Measurements from ENCODE around the gene GABRD.

The GABRD gene, protein sequence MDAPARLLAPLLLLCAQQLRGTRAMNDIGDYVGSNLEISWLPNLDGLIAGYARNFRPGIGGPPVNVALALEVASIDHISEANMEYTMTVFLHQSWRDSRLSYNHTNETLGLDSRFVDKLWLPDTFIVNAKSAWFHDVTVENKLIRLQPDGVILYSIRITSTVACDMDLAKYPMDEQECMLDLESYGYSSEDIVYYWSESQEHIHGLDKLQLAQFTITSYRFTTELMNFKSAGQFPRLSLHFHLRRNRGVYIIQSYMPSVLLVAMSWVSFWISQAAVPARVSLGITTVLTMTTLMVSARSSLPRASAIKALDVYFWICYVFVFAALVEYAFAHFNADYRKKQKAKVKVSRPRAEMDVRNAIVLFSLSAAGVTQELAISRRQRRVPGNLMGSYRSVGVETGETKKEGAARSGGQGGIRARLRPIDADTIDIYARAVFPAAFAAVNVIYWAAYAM

GRCh38 chr1:2019172-2019543 is at the start of gene GABRD:
Gene GABRD, plus strand, starts transcription at chr1:2019345. Its CDS starts 79 bp downstream, at chr1:2019424.
- TF ChIP-seq, protein P1, sequence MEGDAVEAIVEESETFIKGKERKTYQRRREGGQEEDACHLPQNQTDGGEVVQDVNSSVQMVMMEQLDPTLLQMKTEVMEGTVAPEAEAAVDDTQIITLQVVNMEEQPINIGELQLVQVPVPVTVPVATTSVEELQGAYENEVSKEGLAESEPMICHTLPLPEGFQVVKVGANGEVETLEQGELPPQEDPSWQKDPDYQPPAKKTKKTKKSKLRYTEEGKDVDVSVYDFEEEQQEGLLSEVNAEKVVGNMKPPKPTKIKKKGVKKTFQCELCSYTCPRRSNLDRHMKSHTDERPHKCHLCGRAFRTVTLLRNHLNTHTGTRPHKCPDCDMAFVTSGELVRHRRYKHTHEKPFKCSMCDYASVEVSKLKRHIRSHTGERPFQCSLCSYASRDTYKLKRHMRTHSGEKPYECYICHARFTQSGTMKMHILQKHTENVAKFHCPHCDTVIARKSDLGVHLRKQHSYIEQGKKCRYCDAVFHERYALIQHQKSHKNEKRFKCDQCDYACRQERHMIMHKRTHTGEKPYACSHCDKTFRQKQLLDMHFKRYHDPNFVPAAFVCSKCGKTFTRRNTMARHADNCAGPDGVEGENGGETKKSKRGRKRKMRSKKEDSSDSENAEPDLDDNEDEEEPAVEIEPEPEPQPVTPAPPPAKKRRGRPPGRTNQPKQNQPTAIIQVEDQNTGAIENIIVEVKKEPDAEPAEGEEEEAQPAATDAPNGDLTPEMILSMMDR (conservative IDR thresholded peaks at IDR 0.05; ENCODE audit: control insufficient read depth, insufficient read depth, low read depth, low read length), result no peak
- no peak for DNase-seq (ENCODE audit: low read depth)
- no peak within 1 kb of the TSS for H3K4me3 ChIP-seq (ENCODE audit: control insufficient read depth, low read depth, low read length)

DNA sequence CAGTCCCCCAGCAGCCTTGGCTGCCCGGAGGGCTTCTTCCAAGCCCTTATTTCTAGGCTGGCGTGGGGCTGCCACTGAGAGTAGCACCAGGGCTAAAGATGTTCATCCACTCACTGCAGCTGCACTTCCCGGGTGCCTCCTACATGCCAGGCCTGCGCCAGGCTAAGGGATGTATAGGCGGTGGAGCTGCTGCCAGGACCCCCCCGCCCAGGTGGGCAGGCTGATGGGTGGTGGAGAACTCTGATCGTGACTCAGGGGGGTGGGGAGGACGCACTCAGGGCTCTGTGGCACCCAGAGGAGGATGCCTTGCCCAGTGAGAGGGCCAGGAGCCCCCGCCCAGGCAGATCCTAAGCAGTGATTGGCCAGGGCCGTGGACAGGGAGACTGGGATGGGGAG is 49.6 kb upstream of the GABRD start:
- no peak overlapping the region for H3K4me3 ChIP-seq (ENCODE audit: control insufficient read depth, low read depth, low read length)
- TF ChIP-seq, protein P1 (conservative IDR thresholded peaks at IDR 0.05; ENCODE audit: control insufficient read depth, insufficient read depth, low read depth, low read length), result no peak
- DNase-seq (ENCODE audit: low read depth), result no peak

DNA sequence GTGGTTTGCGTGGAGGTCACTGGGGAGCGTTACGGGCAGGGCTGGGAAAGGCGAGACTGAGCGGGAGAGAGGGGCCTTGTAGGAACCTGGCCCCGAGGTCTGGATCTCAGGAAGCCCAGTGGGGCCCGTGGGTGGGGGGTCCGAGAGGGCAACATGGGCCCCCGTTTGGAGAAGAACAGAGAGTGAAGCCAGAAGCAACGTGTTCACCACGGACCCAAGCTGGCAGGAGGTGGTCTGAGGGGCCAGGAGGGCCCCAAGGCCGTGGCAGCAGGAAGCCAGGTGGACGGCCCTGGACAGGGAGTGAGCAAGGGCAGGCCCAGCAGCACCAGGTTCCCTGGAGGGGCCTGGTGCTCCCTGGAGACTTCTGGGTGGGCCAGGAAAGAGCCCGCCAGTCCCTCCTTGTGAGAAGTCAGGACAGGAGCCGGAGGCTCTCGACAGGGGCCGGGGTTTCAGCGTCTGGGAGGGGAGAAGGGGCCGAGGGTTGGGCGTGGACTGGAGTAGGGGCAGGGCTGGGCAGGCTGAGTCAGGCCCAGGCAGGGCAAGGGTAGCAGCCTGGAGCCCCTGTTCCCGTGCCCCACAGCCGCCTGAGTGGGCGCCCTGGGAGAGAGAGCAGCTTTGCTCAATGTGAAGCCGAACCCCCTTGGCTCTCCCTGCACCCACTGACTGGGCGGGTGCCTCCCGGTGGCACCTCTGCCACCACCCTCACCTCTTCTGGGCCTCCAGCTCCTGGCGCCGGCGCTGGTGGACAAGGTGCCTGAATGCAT is 49.0 kb upstream of the GABRD start:
- TF ChIP-seq, protein P1 (conservative IDR thresholded peaks at IDR 0.05; ENCODE audit: control insufficient read depth, insufficient read depth, low read depth, low read length), result no peak
- no peak overlapping the region for H3K4me3 ChIP-seq (ENCODE audit: control insufficient read depth, low read depth, low read length)
- no peak for DNase-seq (ENCODE audit: low read depth)

GRCh38 chr1:1971017-1971416 is 48.1 kb upstream of the GABRD start:
- no peak overlapping the region for H3K4me3 ChIP-seq (ENCODE audit: control insufficient read depth, low read depth, low read length)
- TF ChIP-seq, protein P1 (conservative IDR thresholded peaks at IDR 0.05; ENCODE audit: control insufficient read depth, insufficient read depth, low read depth, low read length), result no peak
- DNase-seq (ENCODE audit: low read depth), result no peak

DNA sequence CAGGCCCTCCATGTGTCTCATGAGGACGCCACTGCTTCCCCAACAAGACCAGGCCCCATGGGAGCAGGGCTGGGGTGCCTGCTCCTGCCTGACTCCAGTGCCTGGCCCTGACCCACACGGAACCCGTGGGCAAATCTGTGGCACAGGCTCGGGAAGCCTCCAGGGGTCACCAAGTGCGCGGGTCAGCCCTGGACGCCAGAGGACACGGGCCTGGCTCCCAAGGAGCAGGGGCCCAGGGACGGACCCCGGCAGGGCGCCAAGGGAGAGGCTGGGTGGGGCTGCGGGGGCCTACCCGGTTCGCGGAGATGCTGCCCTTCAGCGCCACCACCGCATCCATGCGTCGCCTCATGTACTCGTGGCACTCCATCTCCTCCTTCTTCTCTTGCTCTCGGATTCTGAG is 47.5 kb upstream of the GABRD start:
- H3K4me3 ChIP-seq (ENCODE audit: control insufficient read depth, low read depth, low read length), result no peak overlapping the region
- no peak for DNase-seq (ENCODE audit: low read depth)
- TF ChIP-seq, protein P1 (conservative IDR thresholded peaks at IDR 0.05; ENCODE audit: control insufficient read depth, insufficient read depth, low read depth, low read length), result no peak

DNA sequence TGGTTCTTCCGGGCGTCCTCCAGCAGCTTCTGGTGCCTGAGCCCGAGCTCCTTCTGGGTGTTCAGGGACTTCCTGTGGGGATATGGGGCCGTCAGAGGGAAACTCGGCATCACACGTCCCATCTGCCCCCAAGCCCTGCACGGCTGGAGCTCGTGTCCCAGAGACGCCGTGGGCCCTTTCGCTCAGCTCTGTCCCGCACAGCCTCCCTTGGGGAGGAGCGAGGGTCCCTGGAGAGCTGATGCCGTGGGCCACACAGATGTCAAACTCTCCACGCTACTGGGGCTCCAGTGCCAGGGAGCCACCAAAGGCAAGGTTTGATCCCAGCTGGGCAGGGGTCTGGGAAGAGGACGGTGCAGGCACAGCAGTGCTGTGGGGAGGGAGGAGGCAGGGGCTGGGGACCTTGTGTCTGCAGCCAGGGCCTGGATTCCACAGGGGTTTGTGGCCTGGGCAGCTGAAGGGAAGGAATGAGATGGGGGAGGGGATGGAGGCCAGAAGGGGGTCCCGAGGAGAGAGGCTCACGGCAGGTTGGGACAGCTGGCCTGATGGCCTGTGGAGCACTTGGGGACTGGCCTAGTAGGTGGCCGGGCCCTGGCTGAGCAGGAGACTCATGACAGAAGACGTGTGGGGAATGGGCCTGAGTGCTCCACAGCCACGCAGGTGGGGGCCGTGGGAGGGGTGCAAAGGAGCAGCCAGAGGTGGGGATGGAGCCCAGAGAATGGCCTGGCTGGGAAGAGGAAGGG is 46.0 kb upstream of the GABRD start:
- no peak for DNase-seq (ENCODE audit: low read depth)
- TF ChIP-seq, protein P1 (conservative IDR thresholded peaks at IDR 0.05; ENCODE audit: control insufficient read depth, insufficient read depth, low read depth, low read length), result no peak
- H3K4me3 ChIP-seq (ENCODE audit: control insufficient read depth, low read depth, low read length), result no peak overlapping the region
